Calu3 (cell line): ENCODE data around the gene SCAP. TPM values are rescaled to one million over a fixed set of nuclear protein-coding genes. Genes with fewer than 3 reads are reported as not detected.

Source experiments
- BruUV-seq: library from RNA; stranded (reverse); fragments of 400-500 nt; replicated peaks from 2 replicates; lab custom pipeline; 2021; lab: Mats Ljungman, UMichigan
- CTCF ChIA-PET: fragments of 300-600 bp; sonication (Branson Sonifier 250); formaldehyde crosslinking; loops from one replicate; lab custom pipeline; 2022; ENCODE audit warnings: antibody characterized with exemption; lab: Charles Lee
- DNase-seq: peaks from one replicate; pipeline ENCODE4 v3.0.0; 2022
- H3K27ac Mint-ChIP-seq: one replicate; pipeline ENCODE4 v1.8.0; 2022; ENCODE audit warnings: mixed read lengths; ENCODE audit not compliant: unreplicated experiment
- H3K27me3 Mint-ChIP-seq: one replicate; pipeline ENCODE4 v1.8.0; 2022; ENCODE audit warnings: mixed read lengths; ENCODE audit not compliant: unreplicated experiment
- H3K36me3 Mint-ChIP-seq: one replicate; pipeline ENCODE4 v1.8.0; 2022; ENCODE audit warnings: mild to moderate bottlenecking, moderate library complexity, mixed read lengths; ENCODE audit not compliant: insufficient read depth, unreplicated experiment
- H3K4me1 Mint-ChIP-seq: one replicate; pipeline ENCODE4 v1.8.0; 2022; ENCODE audit warnings: mild to moderate bottlenecking, low read depth, mixed read lengths; ENCODE audit not compliant: unreplicated experiment
- H3K4me3 Mint-ChIP-seq: one replicate; pipeline ENCODE4 v1.8.0; 2022; ENCODE audit warnings: mild to moderate bottlenecking, low read depth, moderate library complexity, mixed read lengths; ENCODE audit not compliant: unreplicated experiment
- H3K9me3 Mint-ChIP-seq: one replicate; pipeline ENCODE4 v1.8.0; 2022; ENCODE audit warnings: low read depth, mixed read lengths; ENCODE audit not compliant: unreplicated experiment
- intact Hi-C: fragments of 100-400 bp; cut with micrococcal nuclease; formaldehyde crosslinking; loops from one replicate; pipeline ENCODE4 v1.10.0; 2022; ENCODE audit not compliant: unreplicated experiment
- total RNA-seq: library from RNA; stranded (reverse); gene quantifications from 2 replicates; pipeline ENCODE4 v1.2.3, GENCODE V29; 2022
- TF ChIP-seq, protein P1 (sequence below): fragments of 200-600 bp; IDR thresholded peaks from one replicate; pipeline ENCODE4 v1.8.0; 2022; ENCODE audit warnings: antibody characterized with exemption; ENCODE audit not compliant: unreplicated experiment

The SCAP gene
- total RNA-seq, 1 experiment from 2014 or later, result 74.2 TPM

DNA sequence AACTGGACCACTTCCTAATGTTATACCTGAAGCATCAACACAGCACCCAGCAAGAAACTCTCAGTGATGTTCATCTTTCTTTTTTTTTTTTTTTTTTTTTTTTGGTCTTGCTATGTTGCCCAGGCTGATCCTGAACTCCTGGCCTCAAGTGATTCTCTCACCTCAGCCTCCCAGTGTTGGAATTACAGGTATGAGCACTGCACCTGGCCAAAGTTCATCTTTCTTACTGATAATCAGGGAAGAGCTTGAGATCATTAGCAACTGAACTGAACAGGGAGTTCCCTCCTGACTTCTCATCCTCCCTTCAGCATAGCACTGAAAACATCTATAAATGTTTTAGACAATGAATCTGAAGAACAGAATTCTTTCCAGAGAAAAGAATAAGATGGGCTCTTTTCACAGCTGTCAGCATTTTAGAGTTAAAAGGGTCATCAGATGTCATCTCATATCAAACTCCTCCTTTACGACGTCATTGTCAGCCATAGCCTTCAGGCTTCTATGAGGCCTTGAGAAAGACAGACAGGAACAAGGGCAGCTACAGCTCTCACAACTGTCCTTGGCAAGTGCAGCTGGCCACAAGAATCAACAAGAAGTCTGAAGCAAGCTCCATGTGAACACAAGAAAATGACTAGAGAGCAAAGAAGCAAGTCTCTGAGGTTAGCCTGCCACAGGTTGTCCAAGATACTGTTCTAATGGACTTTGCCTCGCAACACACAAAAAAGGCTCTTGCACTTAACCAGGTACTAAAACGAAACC lies 33.8 kb downstream of the SCAP start:
- BruUV-seq, result TSS peak; percentile 26
- Mint-ChIP-seq H3K4me3 (no peak overlapping the region), H3K9me3 (no peaks in the 10 kb centered on the region), H3K27me3 (no peaks in the 10 kb centered on the region), H3K27ac (no peak overlapping the region), H3K4me1 (peaks cover 17% of the 10 kb centered on the region), H3K36me3 (peaks cover 16% of the 10 kb centered on the region)
- CTCF ChIA-PET, result interaction anchor here (0.6 to 0.7 kb wide), 2 partner anchors 14 kb away, joined by 5 to 6 read pairs; no protein-coding TSS in a partner anchor
- TF ChIP-seq, protein P1, sequence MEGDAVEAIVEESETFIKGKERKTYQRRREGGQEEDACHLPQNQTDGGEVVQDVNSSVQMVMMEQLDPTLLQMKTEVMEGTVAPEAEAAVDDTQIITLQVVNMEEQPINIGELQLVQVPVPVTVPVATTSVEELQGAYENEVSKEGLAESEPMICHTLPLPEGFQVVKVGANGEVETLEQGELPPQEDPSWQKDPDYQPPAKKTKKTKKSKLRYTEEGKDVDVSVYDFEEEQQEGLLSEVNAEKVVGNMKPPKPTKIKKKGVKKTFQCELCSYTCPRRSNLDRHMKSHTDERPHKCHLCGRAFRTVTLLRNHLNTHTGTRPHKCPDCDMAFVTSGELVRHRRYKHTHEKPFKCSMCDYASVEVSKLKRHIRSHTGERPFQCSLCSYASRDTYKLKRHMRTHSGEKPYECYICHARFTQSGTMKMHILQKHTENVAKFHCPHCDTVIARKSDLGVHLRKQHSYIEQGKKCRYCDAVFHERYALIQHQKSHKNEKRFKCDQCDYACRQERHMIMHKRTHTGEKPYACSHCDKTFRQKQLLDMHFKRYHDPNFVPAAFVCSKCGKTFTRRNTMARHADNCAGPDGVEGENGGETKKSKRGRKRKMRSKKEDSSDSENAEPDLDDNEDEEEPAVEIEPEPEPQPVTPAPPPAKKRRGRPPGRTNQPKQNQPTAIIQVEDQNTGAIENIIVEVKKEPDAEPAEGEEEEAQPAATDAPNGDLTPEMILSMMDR, result no peak
- DNase-seq, result no peak
- intact Hi-C loops, result no loop called here

DNA sequence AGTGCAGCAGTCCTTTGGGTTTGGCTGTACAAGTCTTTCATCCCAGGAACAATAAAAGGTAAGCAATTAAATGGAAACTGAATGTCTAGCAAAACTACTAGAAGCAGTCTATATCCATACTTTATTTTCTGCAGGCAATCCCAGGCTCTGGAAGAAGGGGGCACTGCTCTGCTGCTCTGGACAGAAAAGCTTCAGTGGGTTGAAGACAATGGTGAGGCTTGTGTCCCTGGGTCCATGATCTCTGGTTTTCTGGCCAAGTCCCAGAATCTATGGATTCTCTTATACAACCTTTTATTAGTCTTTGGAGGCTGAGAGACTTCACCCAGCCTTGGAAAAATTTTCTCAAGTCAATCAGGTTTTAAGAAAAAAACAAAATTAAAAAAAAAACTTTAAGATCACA lies 35.6 kb downstream of the SCAP start:
- CTCF ChIA-PET, result no interaction called here

DNA sequence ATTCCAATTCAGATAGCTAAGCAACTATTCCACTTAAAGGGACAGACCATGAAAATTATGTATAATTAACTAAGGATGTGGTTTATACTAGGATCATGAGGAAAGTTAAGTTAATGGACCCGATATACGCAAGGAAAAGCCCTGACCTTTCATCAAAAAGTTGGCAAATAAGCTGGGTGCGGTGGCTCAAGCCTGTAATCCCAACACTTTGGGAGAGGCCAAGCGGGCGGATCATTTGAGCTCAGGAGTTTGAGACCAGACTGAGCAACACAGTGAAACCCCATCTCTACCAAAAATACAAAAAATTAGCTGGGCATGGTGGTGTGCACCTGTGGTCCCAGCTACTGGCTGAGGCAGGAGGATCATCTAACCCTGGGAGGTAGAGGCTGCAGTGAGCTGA lies 39.6 kb downstream of the SCAP start:
- intact Hi-C loops, result no loop called here
- H3K27me3 Mint-ChIP-seq, result no peaks in the 10 kb centered on the region
- no peak for DNase-seq
- CTCF ChIA-PET, result interaction anchor here (0.7 kb wide), 1 partner anchor 35 kb away, joined by 3 read pairs; no protein-coding TSS in a partner anchor
- no peaks in the 10 kb centered on the region for H3K9me3 Mint-ChIP-seq
- no peak overlapping the region for H3K4me3 Mint-ChIP-seq
- BruUV-seq, result no TSS peak
- peaks cover 19% of the 10 kb centered on the region for H3K36me3 Mint-ChIP-seq
- TF ChIP-seq, protein P1, result no peak
- H3K27ac Mint-ChIP-seq, result no peak overlapping the region
- peaks cover 16% of the 10 kb centered on the region for H3K4me1 Mint-ChIP-seq

More for the DNA sequence above, 35.6 kb downstream of the SCAP start:
- H3K27me3 Mint-ChIP-seq, result no peaks in the 10 kb centered on the region
- H3K9me3 Mint-ChIP-seq, result no peaks in the 10 kb centered on the region
- peaks cover 17% of the 10 kb centered on the region for H3K4me1 Mint-ChIP-seq
- H3K4me3 Mint-ChIP-seq, result no peak overlapping the region
- TF ChIP-seq, protein P1, result no peak
- BruUV-seq, result no TSS peak
- no peak overlapping the region for H3K27ac Mint-ChIP-seq
- DNase-seq, result no peak
- peaks cover 16% of the 10 kb centered on the region for H3K36me3 Mint-ChIP-seq
- intact Hi-C loops, result no loop called here

DNA sequence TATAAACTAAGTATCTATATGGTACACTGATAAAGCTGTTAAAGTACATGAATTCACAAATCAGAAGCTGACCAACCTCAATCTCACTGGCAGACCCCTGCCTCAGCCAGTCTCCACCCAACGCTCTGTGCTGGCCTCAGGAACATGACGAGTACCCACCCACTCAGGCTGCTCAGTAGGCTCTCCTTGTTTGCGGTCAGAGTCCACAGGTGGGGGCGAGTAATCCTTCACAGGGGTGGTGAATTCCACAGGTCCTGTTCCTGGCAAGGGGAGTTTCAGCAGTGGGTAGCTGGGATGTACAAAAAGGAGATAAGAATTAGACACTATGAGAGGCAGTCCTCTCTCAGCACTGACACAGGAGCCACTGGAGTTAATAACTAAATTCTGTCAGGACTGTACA lies 40.9 kb downstream of the SCAP start:
- Mint-ChIP-seq H3K27ac (no peak overlapping the region), H3K4me1 (peaks cover 16% of the 10 kb centered on the region), H3K9me3 (no peaks in the 10 kb centered on the region), H3K4me3 (no peak overlapping the region), H3K27me3 (no peaks in the 10 kb centered on the region), H3K36me3 (peaks cover 19% of the 10 kb centered on the region)
- intact Hi-C loops, result no loop called here
- no peak for DNase-seq
- TF ChIP-seq, protein P1, result no peak
- CTCF ChIA-PET, result interaction anchor here (0.7 to 0.8 kb wide), 2 partner anchors 14 to 1064 kb away, joined by 3 read pairs; partner anchors contain the start of gene CCR5
- BruUV-seq, result no TSS peak
